ENCODE measurements around the gene BPIFB3. TPM values are rescaled to one million over a fixed set of nuclear protein-coding genes. Genes with fewer than 3 reads are reported as not detected.

Gene BPIFB3, protein sequence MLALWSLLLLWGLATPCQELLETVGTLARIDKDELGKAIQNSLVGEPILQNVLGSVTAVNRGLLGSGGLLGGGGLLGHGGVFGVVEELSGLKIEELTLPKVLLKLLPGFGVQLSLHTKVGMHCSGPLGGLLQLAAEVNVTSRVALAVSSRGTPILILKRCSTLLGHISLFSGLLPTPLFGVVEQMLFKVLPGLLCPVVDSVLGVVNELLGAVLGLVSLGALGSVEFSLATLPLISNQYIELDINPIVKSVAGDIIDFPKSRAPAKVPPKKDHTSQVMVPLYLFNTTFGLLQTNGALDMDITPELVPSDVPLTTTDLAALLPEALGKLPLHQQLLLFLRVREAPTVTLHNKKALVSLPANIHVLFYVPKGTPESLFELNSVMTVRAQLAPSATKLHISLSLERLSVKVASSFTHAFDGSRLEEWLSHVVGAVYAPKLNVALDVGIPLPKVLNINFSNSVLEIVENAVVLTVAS
- not detected for total RNA-seq

DNA sequence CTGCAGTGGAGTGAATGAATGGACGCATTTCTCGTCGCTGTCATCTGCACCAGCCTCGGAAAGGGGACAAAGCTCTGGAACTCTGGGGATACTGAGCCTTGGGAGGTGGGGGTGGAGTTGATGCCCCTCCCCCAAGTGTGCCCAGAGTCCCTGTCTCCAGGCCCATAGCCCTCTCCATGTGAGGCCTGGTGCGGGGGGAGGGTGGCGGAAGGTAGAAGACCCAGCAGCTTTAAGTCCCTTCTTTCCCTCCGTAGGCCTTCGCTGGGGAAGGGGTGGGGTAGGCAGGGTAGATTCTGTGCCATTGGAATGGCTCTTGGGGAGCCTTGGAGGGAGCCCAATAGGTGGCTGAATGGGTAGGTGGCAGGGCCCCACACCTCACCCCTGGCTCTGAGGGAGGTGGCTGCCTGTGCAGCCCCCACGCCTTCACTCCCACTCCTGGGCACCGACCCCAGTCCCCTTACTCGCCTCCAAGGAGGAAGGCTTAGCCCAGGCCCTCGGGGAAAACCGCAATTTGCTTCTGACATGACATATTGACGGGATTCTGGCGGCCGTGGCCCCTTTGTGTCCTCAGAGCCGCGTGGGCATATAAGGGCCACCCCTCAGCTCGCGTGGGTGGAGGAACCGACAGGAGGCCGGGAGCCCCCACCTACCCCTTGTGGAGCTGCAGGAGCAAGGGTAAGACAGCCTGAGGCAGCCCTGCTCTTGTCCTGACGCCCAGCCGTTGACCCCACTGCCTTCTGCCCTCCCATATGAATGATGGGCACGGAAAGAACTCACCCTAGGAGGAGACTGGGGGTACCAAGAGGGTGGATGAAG lies at the start of gene BPIFB3:
BPIFB3 (plus strand) TSS at position 613 of the 816 bp plus-strand sequence. CDS start 1,533 bp downstream, outside the sequence.
- TF ChIP-seq, protein P1, sequence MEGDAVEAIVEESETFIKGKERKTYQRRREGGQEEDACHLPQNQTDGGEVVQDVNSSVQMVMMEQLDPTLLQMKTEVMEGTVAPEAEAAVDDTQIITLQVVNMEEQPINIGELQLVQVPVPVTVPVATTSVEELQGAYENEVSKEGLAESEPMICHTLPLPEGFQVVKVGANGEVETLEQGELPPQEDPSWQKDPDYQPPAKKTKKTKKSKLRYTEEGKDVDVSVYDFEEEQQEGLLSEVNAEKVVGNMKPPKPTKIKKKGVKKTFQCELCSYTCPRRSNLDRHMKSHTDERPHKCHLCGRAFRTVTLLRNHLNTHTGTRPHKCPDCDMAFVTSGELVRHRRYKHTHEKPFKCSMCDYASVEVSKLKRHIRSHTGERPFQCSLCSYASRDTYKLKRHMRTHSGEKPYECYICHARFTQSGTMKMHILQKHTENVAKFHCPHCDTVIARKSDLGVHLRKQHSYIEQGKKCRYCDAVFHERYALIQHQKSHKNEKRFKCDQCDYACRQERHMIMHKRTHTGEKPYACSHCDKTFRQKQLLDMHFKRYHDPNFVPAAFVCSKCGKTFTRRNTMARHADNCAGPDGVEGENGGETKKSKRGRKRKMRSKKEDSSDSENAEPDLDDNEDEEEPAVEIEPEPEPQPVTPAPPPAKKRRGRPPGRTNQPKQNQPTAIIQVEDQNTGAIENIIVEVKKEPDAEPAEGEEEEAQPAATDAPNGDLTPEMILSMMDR (IDR thresholded peaks at IDR 0.05) = no peak
- H3K4me3 ChIP-seq = no peak within 1 kb of the TSS
- H3K4me1 ChIP-seq (ENCODE audit: control insufficient read depth in 1 of 2, low read depth in 2 of 2) = no peaks in the 10 kb centered on the region
- H3K9me3 ChIP-seq = no peaks in the 10 kb centered on the region
- H3K27me3 ChIP-seq (replicated peaks; ENCODE audit: insufficient read depth) = no peaks in the 10 kb centered on the region
- ATAC-seq (ENCODE audit: insufficient number of reproducible peaks, low FRiP score, low read depth) = no peak
- DNase-seq (ENCODE audit: low spot score) = no peak
- H3K36me3 ChIP-seq = no peaks in the 10 kb centered on the region
- no peak within 1 kb of the TSS for H3K27ac ChIP-seq

DNA sequence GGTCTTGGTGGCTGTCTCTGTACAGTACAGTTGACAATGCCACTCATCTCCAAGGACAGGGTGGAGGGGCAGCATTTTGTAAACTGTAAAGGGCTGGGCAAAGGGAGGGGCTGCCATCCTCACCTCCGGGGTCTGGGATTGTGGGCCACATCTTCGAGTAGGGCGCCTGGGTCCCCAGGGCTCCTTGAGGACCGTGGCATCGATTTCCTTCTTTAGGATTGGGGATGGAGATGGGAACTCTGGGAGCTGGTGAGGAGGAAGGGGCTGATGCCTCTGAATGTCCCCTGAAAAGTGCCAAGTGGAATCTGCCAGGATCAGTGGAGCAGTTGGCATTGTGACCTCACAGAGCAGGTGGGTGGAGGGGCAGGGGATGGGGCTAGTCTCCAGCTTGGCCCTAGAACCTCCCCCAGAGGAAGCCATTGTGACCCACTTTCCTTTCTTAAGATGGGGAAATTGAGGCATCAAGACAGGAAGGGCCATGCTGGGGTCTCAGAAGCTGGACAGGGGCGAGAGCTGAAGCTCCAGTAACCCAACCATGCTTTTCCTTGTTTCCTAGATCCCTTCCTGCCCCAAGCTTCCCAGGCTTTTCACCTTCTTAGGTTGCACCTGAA lies 49.5 kb upstream of the BPIFB3 start, which contains the start of gene SUN5:
SUN5 (minus strand) TSS at position 293 of the 611 bp plus-strand sequence; CDS start at position 200, 93 bp downstream.
- DNase-seq (ENCODE audit: low spot score) (no peak), ATAC-seq (ENCODE audit: insufficient number of reproducible peaks, low FRiP score, low read depth) (no peak)
- H3K36me3 ChIP-seq = no peaks in the 10 kb centered on the region
- no peak within 1 kb of the TSS for H3K4me3 ChIP-seq
- TF ChIP-seq, protein P1 (IDR thresholded peaks at IDR 0.05) = no peak
- no peaks in the 10 kb centered on the region for H3K9me3 ChIP-seq
- no peaks in the 10 kb centered on the region for H3K27me3 ChIP-seq (replicated peaks; ENCODE audit: insufficient read depth)
- H3K4me1 ChIP-seq (ENCODE audit: control insufficient read depth in 1 of 2, low read depth in 2 of 2) = no peaks in the 10 kb centered on the region
- H3K27ac ChIP-seq = no peak within 1 kb of the TSS

DNA sequence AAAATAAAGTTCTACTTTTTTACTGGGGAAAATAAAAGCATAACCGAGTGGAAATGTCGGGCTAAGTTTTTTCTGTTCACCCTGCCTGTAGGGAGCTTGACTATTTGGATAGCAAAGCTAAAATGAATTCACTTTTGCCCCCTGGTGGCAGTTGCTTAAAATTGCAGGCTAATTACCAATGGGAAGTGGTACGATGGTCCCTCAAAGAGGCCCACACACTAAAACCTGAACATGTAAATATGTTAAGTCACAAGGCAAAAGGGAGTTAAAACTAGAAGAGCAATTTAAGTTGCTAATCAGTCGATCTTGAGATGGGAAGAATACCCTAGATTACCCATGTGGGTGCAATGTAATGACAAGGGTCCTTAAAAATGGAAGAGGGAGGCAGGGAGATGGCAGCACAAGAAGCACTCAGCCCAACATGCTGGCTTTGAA lies 48.6 kb upstream of the BPIFB3 start:
- TF ChIP-seq, protein P1 (IDR thresholded peaks at IDR 0.05) = no peak
- H3K27ac ChIP-seq = no peak overlapping the region
- no peaks in the 10 kb centered on the region for H3K36me3 ChIP-seq
- DNase-seq (ENCODE audit: low spot score) (no peak), ATAC-seq (ENCODE audit: insufficient number of reproducible peaks, low FRiP score, low read depth) (no peak)
- no peak overlapping the region for H3K4me3 ChIP-seq
- H3K27me3 ChIP-seq (replicated peaks; ENCODE audit: insufficient read depth) = no peaks in the 10 kb centered on the region
- no peaks in the 10 kb centered on the region for H3K4me1 ChIP-seq (ENCODE audit: control insufficient read depth in 1 of 2, low read depth in 2 of 2)
- H3K9me3 ChIP-seq = no peaks in the 10 kb centered on the region

DNA sequence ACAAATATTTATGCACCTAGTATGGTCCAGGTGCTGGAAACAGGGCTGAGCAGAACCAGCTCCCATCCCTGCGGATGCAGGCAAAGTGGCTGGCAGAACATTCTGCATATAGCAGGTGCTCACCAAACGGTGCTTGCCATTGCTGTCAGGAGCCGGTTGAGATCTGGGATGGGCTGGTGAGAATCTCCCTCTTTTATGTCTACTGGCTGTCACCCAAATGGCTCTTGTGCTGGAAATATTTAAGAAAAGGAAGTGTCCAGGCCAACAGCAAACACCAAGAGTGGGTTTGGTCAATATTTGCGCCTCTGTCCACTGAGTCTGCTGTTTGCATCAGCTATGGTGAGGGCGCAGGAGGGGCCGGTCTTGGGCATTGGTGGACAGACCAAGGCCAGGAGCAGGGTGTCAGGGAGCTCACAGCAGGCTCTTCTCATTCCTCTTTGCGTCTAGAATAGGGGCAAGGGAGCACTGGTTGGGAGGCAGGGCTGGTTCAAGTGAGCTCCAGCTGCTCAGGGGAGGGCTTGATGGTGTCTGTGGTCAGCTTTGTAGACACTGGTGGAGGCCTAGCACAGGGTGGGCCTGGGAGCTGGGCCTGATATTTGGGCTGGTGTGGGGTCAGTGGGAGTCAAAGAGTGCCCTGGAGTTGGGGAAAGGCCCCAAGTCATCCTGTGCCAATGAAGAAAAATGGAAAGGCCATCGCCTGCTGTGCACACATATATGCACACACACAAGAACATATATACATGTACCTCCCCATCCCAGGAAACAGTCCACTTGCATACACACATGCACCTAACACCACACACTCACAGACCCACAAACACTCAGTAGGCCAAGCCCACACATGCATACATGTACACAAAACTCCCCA lies 47.6 kb upstream of the BPIFB3 start:
- no peaks in the 10 kb centered on the region for H3K9me3 ChIP-seq
- H3K27me3 ChIP-seq (replicated peaks; ENCODE audit: insufficient read depth) = no peaks in the 10 kb centered on the region
- no peak for DNase-seq (ENCODE audit: low spot score)
- H3K36me3 ChIP-seq = no peaks in the 10 kb centered on the region
- ATAC-seq (ENCODE audit: insufficient number of reproducible peaks, low FRiP score, low read depth) = no peak
- H3K27ac ChIP-seq = no peak overlapping the region
- TF ChIP-seq, protein P1 (IDR thresholded peaks at IDR 0.05) = no peak
- H3K4me1 ChIP-seq (ENCODE audit: control insufficient read depth in 1 of 2, low read depth in 2 of 2) = no peaks in the 10 kb centered on the region
- no peak overlapping the region for H3K4me3 ChIP-seq

All from thoracic aorta (tissue), 2 donors.